Kidney tubule cell (primary cell): ENCODE measurements around the gene EZH2.

Experiments
- DNase-seq: peaks from one replicate; pipeline ENCODE4 v3.0.0-alpha.2; 2018; ENCODE audit warnings: low spot score

Gene EZH2

DNA sequence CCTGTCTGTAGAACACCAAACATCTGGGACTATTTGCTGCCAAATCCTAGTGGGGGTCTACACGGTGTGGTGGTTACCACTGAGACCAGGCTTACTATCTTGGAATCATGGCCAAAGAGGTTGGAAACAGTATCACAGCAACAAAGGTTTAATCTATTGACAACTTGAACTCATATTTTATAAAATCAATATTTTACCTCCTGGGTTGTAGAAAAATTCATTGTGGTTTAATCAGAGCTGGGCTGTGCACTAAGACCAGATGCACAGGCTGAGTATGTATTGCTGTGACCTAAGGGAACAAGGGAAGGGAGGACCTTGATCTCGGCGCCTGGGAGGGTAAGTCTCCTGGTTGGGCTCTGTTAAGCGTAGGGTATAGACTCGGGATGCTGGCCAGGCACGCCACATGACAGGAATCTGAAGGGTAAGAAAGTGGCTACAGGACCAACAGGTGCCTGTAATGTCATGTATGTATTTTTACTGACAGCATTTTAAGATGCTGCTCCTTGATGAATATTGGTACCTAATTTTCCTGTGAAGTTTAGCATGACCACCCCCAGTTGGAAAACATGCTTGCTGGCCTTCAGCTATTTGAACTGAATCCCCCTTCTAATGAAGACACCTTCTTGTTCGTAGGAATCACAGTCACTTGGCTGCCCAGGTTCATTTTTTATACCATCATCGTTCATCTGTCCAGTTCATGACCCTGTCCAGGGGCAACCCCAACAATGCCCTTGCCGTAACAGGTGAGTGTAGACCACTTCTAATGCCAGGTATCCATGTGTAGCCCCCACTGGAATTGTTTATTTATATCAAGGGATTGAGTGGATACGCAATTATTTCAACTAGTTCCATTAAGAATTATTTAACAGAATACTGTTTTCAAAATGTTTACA, 79.5 kb downstream of the EZH2 start:
- no peak for DNase-seq

DNA sequence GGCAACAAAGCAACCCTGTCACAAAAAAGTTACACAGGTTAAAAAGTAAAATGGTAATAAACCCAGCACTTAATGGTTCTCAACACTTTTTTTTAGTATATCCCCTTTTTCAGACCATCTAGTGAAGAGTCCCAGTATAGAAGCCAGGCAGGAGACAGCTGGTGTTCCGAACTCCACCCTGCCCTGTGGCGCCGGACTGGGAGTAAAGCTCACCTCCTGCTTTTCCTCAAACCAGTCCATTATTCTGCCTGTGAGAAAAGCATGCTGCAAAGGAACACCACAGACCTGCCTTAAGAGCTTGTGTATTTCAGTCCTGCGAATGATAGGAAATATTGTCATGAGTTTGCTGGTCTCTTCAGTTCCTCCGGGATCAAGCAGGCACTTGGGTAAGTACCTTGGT, 81.0 kb downstream of the EZH2 start:
- no peak for DNase-seq

DNA sequence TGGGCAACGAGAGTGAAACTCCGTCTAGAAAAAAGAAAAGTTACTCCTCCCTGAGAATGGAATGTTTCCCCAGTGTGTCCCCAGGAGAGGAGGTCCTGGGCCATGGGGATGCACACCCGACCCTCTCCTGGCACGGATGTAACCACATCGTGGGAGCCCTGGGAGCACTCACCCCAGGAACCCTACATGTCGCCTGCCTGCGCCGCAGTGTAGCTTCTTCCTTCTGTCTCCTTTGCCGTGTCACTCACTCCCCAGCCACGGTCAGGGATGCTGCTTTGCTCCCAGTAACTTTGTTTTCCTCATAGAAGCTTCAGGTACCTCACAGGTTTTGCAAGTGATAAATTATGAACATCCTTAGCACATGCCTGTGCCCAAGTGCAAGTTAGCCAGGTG, 82.0 kb downstream of the EZH2 start:
- no peak for DNase-seq

DNA sequence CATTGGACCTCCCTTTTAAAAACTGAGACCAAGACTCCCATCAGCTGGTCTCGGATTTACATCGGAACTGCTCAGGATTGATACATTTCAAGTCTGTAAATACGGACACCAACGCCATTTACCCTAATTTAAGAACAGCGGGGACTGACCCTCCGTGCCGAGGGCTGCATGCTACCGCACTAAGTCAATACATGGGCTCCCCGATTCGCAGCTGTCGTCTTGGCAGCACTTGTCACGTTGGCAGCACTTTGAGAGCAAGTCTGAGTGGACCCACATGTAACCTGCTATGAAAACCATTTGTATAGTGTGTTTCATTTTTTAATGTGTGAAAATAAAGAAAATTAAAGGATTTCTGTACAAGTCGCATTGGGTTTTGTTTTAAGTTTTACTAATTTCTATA, 83.4 kb downstream of the EZH2 start:
- no peak for DNase-seq

DNA sequence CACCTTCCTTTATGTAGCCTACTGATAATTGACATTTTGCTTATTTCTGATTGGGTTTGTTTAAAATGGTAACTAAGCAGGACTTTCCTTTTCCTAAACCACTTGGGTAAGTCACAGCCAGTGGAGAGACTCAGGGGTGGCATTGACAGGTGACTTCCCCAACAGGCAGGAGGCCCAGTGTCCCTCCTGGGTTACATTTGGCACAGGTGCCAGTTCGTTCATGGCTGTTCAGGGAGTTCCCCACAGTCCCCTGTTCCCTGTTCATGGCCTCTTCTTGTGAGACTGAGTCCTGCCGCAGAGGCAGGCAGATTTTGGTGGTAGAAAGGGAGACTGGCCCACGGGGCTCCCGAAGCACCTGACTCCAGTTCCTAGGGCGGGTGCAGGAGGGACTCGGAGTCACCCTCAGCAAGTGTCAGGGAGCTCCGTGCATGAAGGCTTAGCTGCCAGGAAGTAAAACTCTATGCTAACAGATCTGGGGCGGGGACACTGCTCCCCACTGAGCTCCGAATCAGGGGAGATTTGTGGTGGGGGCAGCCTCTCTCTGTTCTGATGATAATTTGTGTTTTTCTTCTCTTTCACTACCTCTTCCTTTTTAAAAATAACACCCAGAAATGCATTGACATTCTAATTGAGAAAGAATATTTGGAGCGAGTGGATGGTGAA, 84.1 kb downstream of the EZH2 start:
- DNase-seq, result no peak

DNA sequence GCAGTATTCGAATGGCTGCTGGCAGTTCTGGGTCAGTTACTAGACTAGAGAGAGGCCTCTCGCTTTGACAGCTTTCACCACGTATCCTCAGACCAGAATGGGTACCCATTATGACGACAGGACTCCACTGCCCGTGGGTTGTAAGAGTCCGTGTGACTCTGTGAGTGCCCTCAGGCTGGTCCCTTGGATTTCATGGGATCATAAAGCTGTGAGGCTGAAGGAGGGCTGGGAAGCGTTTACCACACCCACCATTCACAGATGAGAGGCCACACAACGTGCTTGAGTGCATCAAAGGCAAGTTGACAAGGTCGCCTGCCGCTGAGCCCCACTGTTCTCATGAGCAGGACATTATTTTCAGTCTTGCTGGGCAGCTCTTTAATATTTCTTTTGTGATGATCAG, 87.2 kb downstream of the EZH2 start:
- DNase-seq, result no peak

DNA sequence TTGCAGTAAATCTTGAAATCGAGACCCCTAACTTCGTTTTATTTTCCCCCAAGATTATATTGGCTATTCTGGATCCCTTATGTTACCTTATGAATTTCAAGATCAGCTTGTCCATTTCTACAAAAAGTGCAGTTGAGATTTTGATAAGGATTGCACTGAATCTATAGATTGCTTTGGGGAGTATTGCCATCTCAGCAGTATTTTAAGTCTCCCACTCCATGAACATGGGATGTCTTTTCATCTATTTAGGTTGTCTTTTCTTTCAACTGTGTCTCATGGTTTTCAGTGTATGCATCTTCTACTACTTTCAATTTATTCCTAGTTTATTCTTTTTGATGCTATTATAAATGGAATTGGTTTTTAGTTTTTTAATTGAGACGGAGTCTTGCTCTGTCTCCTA, 89.6 kb downstream of the EZH2 start:
- no peak for DNase-seq

DNA sequence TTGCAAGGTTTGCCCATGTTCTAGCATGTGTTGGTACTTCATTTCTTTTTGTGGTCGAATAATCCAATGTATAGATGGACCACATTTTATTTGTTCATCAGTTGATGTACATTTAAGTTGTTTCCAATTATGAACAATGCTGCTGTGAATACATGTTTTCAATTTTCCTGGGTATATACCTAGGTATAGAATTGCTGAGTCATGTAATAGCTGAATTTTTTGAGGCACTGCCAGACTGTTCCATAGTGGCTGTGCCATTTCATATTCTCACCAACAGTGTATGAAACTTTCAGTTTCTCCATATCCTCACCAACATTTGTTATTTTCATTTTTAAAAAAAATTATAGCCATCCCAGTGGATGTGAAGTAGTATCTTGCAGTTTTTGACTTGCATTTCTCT, 90.5 kb downstream of the EZH2 start:
- DNase-seq, result no peak

DNA sequence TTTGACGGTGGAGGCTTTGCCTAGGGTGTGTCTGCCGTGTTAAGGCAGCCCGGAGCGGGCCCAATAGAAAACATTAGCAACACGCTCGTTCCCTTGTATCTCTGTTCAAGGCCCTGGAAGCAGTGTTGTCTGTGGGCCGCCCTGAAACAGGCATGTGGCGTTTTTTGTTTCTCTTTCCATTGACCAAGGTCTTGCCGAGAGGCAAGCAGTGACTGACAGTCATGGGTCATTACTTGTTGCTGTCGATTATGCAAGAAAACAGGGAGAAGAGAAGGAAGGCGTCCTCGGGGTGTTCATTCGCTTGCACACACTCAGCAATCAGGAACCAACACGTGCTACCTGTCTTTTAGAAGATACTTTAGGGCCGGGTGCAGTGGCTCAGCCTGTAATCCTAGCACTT, 92.5 kb downstream of the EZH2 start:
- DNase-seq, result peak; percentile 35

DNA sequence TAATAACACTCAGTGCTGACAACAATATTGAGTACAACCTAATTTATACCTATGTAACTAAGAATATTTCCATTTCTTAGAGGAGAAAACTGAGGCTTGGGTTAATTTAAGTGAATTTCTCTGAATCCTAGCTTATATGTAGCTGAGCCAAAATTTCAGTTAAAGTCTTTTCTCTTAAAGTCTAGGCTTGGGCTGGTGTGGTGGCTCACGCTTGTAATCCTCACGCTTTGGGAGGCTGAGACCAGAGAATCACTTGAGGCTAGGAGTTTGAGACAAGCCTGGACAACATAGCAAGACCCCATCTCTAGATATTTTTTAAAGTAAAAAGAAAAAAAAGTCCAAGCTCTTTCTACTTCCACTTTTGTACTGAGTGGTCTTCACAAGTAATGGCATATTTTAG, 93.2 kb downstream of the EZH2 start:
- no peak for DNase-seq

DNA sequence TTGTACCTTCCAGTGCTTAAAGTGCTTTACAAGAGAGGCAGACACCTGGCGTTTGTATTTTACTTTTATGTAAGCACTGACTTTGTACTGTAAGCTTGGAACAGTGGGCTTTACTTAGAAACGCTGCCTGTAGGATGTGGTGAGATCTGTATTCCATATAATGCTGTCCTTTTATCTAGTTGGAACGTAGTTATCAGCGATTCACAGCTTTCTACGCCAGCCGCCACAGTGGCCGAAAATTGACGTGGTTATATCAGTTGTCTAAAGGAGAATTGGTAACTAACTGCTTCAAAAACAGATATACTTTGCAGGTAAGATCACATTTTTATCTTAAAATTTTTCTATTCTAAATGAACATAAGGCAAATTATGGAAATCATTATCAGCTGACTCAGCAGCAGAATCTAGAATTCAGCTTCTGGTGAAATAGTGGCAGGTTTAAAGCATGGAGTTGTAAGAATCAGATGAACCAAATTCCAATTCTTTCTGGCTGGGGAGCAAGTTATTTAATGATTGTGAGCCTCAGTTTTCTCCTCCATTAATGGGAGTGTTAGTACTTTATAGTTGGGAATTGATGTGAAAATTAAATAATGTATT, 93.9 kb downstream of the EZH2 start:
- no peak for DNase-seq

DNA sequence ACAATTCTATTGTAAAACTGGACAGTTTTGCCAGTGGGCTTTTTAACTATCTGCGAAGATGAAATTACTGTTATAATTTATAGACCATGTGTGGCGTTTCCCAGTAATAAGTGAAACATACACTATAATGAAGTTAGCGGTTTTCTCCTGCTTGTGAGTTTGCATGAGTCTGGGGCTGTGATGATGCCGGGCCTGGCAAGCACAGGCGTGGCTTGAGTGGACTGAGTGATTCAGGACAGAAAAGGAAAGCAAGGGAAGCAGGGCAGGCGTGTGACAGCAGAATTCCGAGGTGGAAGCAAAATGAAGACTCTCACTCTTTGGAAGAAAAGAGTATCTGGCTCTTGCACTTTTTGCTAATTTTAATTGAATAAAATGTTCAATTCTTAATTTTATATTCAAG, 94.9 kb downstream of the EZH2 start:
- DNase-seq, result no peak

DNA sequence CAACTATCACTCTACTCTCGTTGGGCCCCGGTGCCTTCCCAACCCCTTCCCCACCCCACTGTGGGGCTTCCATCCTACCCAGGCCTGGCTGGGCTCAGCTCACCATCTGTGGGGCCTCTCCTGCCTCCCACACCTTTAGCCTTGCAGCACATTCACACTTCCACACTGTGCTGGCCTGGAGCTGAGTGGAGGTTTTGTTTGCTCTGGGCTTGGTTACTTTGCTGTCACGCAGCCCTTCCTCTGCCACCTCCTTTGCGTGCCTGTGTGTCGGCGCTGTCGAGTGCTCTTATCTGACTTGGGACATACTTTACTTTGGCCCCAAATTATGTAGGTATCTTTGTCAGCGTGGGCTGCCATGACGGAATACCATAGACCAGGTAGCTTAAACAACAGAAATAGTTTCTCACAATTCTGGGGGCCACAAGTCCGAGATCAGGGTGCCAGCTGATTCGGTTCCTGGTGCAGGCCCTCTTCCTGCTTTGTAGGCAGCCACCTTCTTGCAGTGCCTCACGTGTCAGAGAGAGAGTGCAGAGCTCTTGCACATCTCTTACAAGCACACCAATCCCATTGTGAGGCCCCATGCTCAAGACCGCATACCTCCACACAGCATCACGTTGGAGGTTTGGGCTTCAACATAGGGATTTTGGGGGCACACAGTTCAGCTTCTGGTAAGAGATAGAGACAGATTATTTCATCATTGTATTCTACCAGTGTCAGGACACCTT, 96.4 kb downstream of the EZH2 start:
- no peak for DNase-seq

DNA sequence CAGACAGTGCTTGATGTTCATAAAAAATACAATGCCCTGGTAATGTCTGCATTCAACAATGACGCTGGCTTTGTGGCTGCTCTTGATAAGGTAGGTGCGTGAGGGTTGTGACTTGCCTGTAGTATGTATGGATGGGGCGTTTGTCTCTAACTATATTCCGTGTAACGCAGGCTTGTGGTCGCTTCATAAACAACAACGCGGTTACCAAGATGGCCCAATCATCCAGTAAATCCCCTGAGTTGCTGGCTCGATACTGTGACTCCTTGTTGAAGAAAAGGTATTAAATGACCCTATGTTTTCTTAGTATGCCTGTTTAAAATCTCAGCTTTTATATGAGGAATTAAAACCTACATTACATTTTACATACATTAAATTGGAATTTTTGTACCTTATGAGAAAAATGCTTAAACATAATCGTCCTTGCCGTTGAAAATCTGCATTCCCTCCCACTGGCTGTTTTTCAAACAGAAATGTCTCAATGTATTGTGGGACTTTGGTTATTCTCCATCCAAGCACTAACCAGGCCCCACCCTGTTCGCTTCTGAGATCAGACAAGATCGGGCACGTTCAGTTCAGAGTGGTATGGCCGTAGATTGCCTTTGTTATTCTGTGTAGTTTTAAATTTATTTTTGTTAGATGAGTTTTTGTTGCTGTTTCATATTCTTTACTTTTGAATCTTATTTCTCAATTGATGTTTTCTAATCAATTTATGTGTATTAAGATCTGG, 100.1 kb downstream of the EZH2 start:
- no peak for DNase-seq

DNA sequence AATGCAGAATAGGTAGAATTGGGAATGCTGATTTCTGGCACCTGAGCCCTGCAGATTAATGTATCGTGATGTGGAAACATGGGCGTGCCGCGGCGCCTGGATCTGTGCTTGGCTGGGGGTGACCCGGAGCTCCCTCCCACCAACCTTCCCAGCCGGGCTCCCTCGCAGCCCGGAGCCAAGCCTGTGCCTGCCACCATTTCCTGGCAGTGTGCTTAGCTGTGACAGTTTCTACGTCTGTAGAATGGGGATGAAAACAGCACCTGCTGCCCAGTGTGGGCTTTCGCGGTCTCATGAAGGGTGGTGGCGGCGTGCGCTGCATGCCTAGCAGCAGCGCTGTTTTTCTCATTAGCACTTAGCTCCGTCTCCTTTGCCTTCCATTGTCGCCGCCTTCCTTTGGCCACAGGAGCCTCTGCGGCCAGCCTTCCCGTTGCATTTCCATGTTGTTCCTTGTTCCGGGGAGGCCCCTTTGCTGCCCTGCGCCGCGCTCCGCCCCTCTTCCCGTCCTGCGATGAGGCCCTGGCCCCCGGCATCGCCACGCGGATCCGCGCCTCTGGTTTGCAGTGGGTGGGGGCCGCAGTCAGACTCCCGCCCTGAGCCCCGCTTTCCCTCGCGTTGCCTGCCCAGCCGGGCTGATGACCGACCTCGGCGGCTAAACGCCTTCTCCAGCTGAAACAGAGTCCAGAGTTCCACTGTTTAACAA, 101.2 kb downstream of the EZH2 start:
- DNase-seq, result no peak

DNA sequence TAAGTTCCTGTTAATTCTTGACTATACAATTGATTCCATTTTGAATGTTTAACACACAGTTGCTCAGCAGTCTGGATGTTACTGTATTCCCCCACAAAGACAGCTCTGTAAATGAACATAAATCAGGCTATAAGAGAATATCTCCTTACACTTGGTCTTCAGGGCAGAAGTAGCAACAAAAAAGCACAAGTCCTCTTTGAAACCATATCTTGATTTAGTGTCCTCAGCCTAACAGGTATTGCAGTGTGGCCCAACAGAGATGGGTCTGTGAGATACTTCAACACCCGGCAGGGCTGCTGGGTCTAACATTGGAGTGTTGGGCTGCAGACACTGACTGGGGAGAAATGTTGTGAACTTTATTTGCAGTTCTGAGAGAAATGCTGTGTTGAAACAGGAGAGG, 109.6 kb downstream of the EZH2 start:
- no peak for DNase-seq

DNA sequence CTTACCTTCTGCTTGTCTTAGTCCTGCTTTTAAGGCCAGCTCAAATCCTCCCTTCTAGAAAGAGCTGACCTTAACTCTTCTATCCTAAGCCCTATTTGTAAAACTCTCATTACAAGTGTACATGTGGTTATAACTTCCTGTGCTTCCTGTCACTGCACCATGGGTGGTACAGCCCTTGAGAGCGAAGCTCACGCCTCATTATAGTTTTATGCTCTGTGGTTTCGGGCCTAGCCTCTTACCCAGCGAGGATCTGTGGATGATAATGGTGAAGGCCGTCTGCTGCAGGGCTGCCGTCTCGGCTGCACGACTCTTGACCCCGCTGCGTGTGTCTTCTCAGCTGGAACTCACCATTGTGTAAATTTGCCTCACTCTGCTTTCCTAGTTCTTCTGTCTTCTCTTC, 110.8 kb downstream of the EZH2 start:
- peak; percentile 15 for DNase-seq

DNA sequence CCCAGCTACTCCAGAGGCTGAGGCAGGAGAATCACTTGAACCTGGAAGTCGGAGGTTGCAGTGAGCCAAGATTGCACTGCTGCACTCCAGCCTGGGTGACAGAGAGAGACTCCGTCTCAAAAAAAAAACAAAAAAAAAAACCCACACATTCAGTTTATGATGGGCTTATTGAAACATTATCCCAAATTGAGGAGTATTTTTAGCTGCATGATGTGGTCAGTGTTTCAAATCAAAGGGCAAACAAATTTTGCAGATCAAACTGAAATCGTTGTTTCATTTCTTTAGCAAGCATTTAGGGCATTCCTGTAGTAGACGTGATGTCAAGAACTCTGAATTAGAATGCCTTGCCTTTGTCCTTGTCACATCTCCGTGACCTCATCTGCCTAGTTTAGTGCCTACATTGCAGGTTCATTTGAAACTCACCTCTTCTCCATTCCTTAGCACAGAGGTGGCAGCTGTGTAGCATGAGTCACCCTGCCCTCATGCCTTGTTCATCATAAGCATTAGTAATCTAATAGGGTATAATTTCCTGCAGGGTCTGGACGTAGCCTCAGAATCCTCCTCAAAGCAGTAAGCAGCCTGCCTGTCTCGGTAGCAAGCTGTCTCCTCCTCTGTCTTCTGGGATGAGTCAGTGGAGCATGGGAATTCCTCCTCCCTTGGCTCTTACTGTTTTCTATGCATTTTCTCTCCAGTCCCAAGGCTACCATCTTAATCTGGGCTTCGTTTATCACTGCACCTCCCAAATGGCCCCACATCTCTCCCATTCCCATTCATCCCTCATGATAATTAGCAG, 111.6 kb downstream of the EZH2 start:
- peak; percentile 99 for DNase-seq

DNA sequence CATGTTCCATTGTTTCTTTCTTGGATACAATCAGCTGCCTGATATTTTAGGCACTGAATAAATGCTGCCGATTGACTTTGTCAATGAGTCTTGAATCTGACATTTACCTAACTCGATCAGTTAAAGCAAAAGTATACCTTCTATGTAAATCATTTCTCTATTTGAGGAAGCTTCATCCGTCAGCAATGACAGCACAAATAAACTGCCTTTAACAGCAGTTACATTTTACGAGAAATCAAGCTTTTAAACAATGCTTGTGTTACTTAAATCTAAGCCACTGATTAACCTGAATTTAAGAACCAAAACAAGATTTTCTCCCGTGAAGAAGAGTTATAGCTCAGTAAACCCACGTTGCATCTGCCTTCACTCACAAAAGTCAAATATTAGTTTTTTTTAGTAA, 114.1 kb downstream of the EZH2 start:
- no peak for DNase-seq

DNA sequence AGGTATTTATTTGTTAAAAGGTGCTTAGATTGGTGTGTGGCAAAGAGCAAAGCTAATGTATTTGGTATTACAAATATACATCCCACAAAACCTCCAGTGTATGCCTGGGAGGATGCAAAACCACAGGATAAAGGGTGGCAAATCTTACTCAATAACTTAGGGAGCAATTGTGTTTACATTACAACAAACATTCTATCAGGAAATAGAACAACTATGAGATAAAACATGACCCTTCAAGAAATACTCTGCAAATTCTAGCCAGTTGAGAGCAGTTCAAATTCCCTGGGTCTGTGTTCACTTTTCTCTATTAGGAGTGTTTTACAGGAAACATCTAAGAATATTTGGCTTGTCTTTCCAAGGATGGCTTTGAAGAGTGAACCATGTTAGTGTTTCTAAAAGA, 120.5 kb downstream of the EZH2 start:
- DNase-seq, result no peak
